OCI-LY1 (cell line): ENCODE measurements around the gene CDC14B.
"Not testable (repeated sequence)": the region's sequence is repeated elsewhere in the genome, so short reads cannot be mapped to it uniquely, and the experiment has no call there.

ENCODE experiments used
- H2AFZ ChIP-seq: fragments of 200-600 bp; sonication (generic), shearing (Covaris generic); 2 replicates; pipeline ENCODE4 v1.6.0; 2014; ENCODE audit warnings: antibody characterized with exemption, mild to moderate bottlenecking, low read length
- H3F3A ChIP-seq: fragments of 200-600 bp; sonication (generic), shearing (Covaris generic); 2 replicates; pipeline ENCODE4 v1.6.0; 2014; ENCODE audit warnings: mild to moderate bottlenecking, antibody characterized with exemption, low read length, moderate library complexity; ENCODE audit not compliant: insufficient read depth
- H3K27ac ChIP-seq: fragments of 200-600 bp; sonication (generic); 2 replicates; pipeline ENCODE4 v1.5.1; 2014; ENCODE audit warnings: low read length, mixed run types, mild to moderate bottlenecking, low read depth; ENCODE audit not compliant: poor library complexity, severe bottlenecking
- H3K27me3 ChIP-seq: fragments of 200-600 bp; sonication (generic); 2 replicates; pipeline ENCODE4 v1.6.0; 2014; ENCODE audit warnings: antibody characterized with exemption, mild to moderate bottlenecking, low read length, moderate library complexity; ENCODE audit not compliant: insufficient read depth
- H3K36me3 ChIP-seq: fragments of 200-600 bp; sonication (generic); 2 replicates; pipeline ENCODE4 v1.6.1; 2014; ENCODE audit warnings: mild to moderate bottlenecking, antibody characterized with exemption, low read length, moderate library complexity, mixed read lengths; ENCODE audit not compliant: insufficient read depth
- H3K4me1 ChIP-seq: fragments of 200-600 bp; sonication (generic); 2 replicates; pipeline ENCODE4 v1.5.1; 2014; ENCODE audit warnings: mild to moderate bottlenecking, low read length, moderate library complexity; ENCODE audit not compliant: insufficient read depth, severe bottlenecking
- H3K4me2 ChIP-seq: fragments of 200-600 bp; sonication (generic), shearing (Covaris generic); 2 replicates; pipeline ENCODE4 v1.6.1; 2014; ENCODE audit warnings: low read length
- H3K4me3 ChIP-seq: fragments of 200-600 bp; sonication (generic); 2 replicates; pipeline ENCODE4 v1.5.1; 2014; ENCODE audit warnings: low read length, low read depth, mild to moderate bottlenecking, mixed read lengths; ENCODE audit not compliant: poor library complexity, severe bottlenecking
- H3K79me2 ChIP-seq: fragments of 200-600 bp; shearing (Covaris generic); 2 replicates; pipeline ENCODE4 v1.6.1; 2016; ENCODE audit warnings: mixed run types, low read length, mixed read lengths; ENCODE audit not compliant: insufficient read depth
- H3K9ac ChIP-seq: fragments of 200-600 bp; sonication (generic), shearing (Covaris generic); 2 replicates; pipeline ENCODE4 v1.6.1; 2014; ENCODE audit warnings: mild to moderate bottlenecking, low read length, mixed read lengths
- H3K9me2 ChIP-seq: fragments of 200-600 bp; sonication (generic), shearing (Covaris generic); 2 replicates; pipeline ENCODE4 v1.6.1; 2014; ENCODE audit warnings: low read depth, mild to moderate bottlenecking, low read length, mixed read lengths
- H3K9me3 ChIP-seq: fragments of 200-600 bp; shearing (Covaris generic); 2 replicates; pipeline ENCODE4 v1.6.1; 2014; ENCODE audit warnings: low read length, mixed read lengths
- H4K20me1 ChIP-seq: fragments of 200-600 bp; sonication (generic), shearing (Covaris generic); 2 replicates; pipeline ENCODE4 v1.6.0; 2016; ENCODE audit warnings: mild to moderate bottlenecking, low read length; ENCODE audit not compliant: insufficient read depth
- EZH2 ChIP-seq: fragments of 200-600 bp; sonication (generic), shearing (Covaris generic); IDR thresholded peaks from 2 replicates; pipeline ENCODE4 v1.8.0; 2017; ENCODE audit warnings: borderline replicate concordance, mixed run types, mild to moderate bottlenecking, antibody characterized with exemption, low read length, moderate library complexity, mixed read lengths
- TF ChIP-seq, protein P1 (sequence below): fragments of 200-600 bp; sonication (generic), shearing (Covaris generic); IDR thresholded peaks from 2 replicates; pipeline ENCODE4 v1.5.1; 2017; ENCODE audit warnings: mild to moderate bottlenecking, antibody characterized with exemption, low read length, moderate library complexity, mixed read lengths

Gene CDC14B

DNA sequence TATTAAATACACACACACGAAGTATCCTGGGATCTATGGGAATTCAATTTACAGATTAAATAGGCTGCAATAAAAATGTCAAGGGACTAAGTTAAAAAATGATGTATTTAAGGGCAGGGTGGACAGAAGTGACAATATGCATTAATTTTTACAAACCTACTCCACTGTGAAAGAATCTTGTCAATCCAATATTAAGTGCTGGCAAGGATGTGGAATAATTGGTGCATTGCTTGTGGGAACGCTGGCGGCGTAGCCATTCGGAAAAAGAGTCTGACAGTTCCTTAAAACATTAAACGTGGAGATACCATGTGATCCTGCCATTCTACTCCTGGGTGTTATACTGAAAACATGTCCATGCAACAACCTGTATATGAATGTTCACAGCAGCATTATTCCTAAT is 4.2 kb downstream of the CDC14B start:
- no peaks in the 10 kb centered on the region for H3K36me3 ChIP-seq
- H3K27ac ChIP-seq, result no peak overlapping the region
- no peak overlapping the region for H2AFZ ChIP-seq
- no peaks in the 10 kb centered on the region for H3K4me1 ChIP-seq
- no peak overlapping the region for H3K4me2 ChIP-seq
- H3K9ac ChIP-seq, result no peak overlapping the region
- H3F3A ChIP-seq, result no peaks in the 10 kb centered on the region
- H3K9me2 ChIP-seq, result no peaks in the 10 kb centered on the region
- H3K4me3 ChIP-seq, result no peak overlapping the region
- no peaks in the 10 kb centered on the region for H4K20me1 ChIP-seq
- no peaks in the 10 kb centered on the region for H3K27me3 ChIP-seq
- H3K9me3 ChIP-seq, result no peaks in the 10 kb centered on the region
- TF ChIP-seq, protein P1, sequence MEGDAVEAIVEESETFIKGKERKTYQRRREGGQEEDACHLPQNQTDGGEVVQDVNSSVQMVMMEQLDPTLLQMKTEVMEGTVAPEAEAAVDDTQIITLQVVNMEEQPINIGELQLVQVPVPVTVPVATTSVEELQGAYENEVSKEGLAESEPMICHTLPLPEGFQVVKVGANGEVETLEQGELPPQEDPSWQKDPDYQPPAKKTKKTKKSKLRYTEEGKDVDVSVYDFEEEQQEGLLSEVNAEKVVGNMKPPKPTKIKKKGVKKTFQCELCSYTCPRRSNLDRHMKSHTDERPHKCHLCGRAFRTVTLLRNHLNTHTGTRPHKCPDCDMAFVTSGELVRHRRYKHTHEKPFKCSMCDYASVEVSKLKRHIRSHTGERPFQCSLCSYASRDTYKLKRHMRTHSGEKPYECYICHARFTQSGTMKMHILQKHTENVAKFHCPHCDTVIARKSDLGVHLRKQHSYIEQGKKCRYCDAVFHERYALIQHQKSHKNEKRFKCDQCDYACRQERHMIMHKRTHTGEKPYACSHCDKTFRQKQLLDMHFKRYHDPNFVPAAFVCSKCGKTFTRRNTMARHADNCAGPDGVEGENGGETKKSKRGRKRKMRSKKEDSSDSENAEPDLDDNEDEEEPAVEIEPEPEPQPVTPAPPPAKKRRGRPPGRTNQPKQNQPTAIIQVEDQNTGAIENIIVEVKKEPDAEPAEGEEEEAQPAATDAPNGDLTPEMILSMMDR, result no peak
- no peak for TF ChIP-seq EZH2
- H3K79me2 ChIP-seq, result no peaks in the 10 kb centered on the region

DNA sequence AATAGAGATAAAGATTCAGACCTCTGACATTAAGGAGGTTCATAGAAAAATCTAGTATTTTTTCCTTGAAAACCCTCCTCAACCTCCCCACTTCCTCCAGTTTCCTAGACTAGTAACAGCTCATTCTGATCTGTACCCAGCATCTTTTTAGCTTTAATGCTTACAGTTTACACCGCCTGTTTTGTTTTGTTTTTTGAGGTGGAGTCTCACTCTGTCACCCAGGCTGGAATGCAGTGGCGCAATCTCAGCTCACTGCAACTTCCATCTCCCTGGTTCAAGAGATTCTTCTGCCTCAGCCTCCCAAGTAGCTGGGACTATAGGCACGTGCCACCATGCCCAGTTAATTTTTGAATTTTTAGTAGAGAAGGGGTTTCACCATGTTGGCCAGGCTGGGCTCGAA is 5.0 kb downstream of the CDC14B start:
- not testable (repeated sequence) for H3K27ac ChIP-seq, H2AFZ ChIP-seq, H3K9ac ChIP-seq, H3K4me1 ChIP-seq, H3K36me3 ChIP-seq, H3K9me2 ChIP-seq, H3K9me3 ChIP-seq, H4K20me1 ChIP-seq, H3K27me3 ChIP-seq, H3K79me2 ChIP-seq, H3K4me2 ChIP-seq, H3K4me3 ChIP-seq, H3F3A ChIP-seq

DNA sequence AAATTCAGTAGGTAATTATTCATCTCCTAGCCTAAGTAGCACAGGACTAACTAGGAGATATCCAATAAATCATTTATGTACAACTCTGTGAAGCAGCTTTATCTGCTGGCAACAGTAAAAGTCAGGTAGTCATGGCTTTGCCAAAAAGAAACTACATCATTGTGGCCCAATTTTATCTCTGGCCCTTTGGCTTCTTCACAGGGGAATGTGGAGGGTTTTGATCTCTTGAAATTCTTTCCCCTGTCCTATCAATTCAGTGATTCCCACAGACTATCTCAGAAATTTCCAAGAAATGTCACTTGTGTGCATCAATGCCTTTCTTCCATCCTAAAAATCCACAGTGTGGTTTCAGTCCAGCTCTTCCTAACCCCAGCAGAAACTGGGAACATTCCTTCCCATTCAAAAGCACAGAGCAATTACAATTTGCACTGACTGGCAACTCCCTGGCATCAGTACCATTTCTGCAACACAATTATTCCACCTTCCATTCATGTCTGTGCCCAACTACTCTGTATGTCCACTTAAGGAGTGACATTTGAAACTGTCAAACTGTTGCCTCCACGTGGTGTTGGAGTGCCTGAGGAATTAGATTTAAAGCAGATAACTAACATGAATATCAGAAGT is 6.6 kb downstream of the CDC14B start:
- Histone ChIP-seq H3K4me3 (no peak overlapping the region), H3K9ac (no peak overlapping the region), H2AFZ (no peak overlapping the region), H3K27me3 (no peaks in the 10 kb centered on the region), H4K20me1 (no peaks in the 10 kb centered on the region), H3K9me2 (no peaks in the 10 kb centered on the region), H3K27ac (no peak overlapping the region), H3K4me1 (no peaks in the 10 kb centered on the region), H3K9me3 (no peaks in the 10 kb centered on the region), H3K79me2 (no peaks in the 10 kb centered on the region), H3K4me2 (no peak overlapping the region), H3F3A (no peaks in the 10 kb centered on the region), H3K36me3 (no peaks in the 10 kb centered on the region)
- no peak for TF ChIP-seq EZH2
- TF ChIP-seq, protein P1, result no peak
